ENCODE measurements around the gene PGPEP1. TPM values are rescaled to one million over a fixed set of nuclear protein-coding genes. Genes with fewer than 3 reads are reported as not detected.

The PGPEP1 gene
- total and polyA plus RNA-seq, 2 donors (not counting 3 experiments of a cell fraction or from before 2014, with no cell fraction given) = 9.9 to 27.2 TPM

GRCh38 chr19:18294467-18294864 lies 45.9 kb upstream of the PGPEP1 start:
- ChIA-PET POLR2A (interaction anchor here (4.2 kb wide), 1 partner anchor 14 kb away, joined by 100 read pairs; the partner anchor contains the start of gene JUND), CTCF (no interaction called here)
- dilution Hi-C loops (cut with MboI; ENCODE audit: extremely low pct_ligation_motif_present, low sequenced_read_pairs) = no loop called here
- Histone ChIP-seq H3K4me1 (ENCODE audit: control insufficient read depth, extremely low read depth, insufficient read depth, low read length) (peaks cover 16% of the 10 kb centered on the region), H3K9me3 (replicated peaks; ENCODE audit: control insufficient read depth, insufficient read depth, low read length) (no peaks in the 10 kb centered on the region), H3K27me3 (ENCODE audit: control insufficient read depth in 2 of 2, insufficient read depth in 2 of 2, low read length in 2 of 2) (no peaks in the 10 kb centered on the region), H3K36me3 (ENCODE audit: control insufficient read depth in 2 of 2, extremely low read depth in 1 of 2, insufficient read depth in 2 of 2, low read length in 2 of 2) (no peaks in the 10 kb centered on the region), H2AFZ (ENCODE audit: low read depth, low read length) (no peak overlapping the region), H3K9me1 (replicated peaks; ENCODE audit: control insufficient read depth, extremely low read depth, insufficient read depth, low read length) (no peaks in the 10 kb centered on the region), H3K4me3 (replicated peaks in 1 of 3; ENCODE audit: insufficient read depth in 1 of 3, low read depth in 1 of 3, low read length in 3 of 3) (no peak overlapping the region), H3K4me2 (ENCODE audit: insufficient read depth, low read length) (no peak overlapping the region), H3K27ac (ENCODE audit: insufficient read depth, low read depth, low read length) (no peak overlapping the region), H3K79me2 (ENCODE audit: control insufficient read depth, insufficient read depth, low read length) (no peaks in the 10 kb centered on the region), H3K9ac (replicated peaks; ENCODE audit: extremely low read depth, insufficient read depth, low read length) (no peak overlapping the region), H4K20me1 (replicated peaks; ENCODE audit: control insufficient read depth, extremely low read depth, insufficient read depth, low read length) (no peaks in the 10 kb centered on the region)
- no peak for FAIRE-seq
- intact Hi-C loops (cut with micrococcal nuclease) = no loop called here
- TF ChIP-seq EZH2 (IDR thresholded peaks at IDR 0.05; ENCODE audit: borderline replicate concordance, low read depth, low read length, severe bottlenecking) (no peak), POLR2AphosphoS5 (IDR thresholded peaks at IDR 0.05; ENCODE audit: insufficient read depth, low read depth, low read length) (no peak), FOS (IDR thresholded peaks at IDR 0.05; ENCODE audit: borderline replicate concordance, insufficient read depth, low read length) (no peak), POLR2A (IDR thresholded peaks at IDR 0.05; ENCODE audit: low read depth, low read length) (no peak), MAX (IDR thresholded peaks at IDR 0.05; ENCODE audit: insufficient read depth, insufficient read length) (no peak), CTCF (IDR thresholded peaks at IDR 0.05; ENCODE audit: extremely low read depth in 1 of 2, insufficient read depth in 1 of 2, low read depth in 1 of 2, low read length in 2 of 2) (no peak), GATA2 (IDR thresholded peaks at IDR 0.05; ENCODE audit: insufficient read depth, insufficient read length, low read depth, low read length) (no peak), MYC (IDR thresholded peaks at IDR 0.05; ENCODE audit: low read depth, low read length) (no peak), JUN (IDR thresholded peaks at IDR 0.05; ENCODE audit: borderline replicate concordance, insufficient read depth, insufficient read length, low read depth) (no peak)
- BruUV-seq (replicated peaks) = no TSS peak
- no peak for DNase-seq (ENCODE audit: low read depth, low spot score)
